ENCODE data around the gene HACD3. TPM values are rescaled to one million over a fixed set of nuclear protein-coding genes. Genes with fewer than 3 reads are reported as not detected.

HACD3 gene, protein sequence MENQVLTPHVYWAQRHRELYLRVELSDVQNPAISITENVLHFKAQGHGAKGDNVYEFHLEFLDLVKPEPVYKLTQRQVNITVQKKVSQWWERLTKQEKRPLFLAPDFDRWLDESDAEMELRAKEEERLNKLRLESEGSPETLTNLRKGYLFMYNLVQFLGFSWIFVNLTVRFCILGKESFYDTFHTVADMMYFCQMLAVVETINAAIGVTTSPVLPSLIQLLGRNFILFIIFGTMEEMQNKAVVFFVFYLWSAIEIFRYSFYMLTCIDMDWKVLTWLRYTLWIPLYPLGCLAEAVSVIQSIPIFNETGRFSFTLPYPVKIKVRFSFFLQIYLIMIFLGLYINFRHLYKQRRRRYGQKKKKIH
- 10 to 100 TPM; 16.3 to 24.1 (median 20.9) TPM for total RNA-seq
- total RNA-seq (2013), result 25.1 TPM
- total RNA-seq, result 20.6 to 135 (median 54.8) reads per million in 29 experiments

DNA sequence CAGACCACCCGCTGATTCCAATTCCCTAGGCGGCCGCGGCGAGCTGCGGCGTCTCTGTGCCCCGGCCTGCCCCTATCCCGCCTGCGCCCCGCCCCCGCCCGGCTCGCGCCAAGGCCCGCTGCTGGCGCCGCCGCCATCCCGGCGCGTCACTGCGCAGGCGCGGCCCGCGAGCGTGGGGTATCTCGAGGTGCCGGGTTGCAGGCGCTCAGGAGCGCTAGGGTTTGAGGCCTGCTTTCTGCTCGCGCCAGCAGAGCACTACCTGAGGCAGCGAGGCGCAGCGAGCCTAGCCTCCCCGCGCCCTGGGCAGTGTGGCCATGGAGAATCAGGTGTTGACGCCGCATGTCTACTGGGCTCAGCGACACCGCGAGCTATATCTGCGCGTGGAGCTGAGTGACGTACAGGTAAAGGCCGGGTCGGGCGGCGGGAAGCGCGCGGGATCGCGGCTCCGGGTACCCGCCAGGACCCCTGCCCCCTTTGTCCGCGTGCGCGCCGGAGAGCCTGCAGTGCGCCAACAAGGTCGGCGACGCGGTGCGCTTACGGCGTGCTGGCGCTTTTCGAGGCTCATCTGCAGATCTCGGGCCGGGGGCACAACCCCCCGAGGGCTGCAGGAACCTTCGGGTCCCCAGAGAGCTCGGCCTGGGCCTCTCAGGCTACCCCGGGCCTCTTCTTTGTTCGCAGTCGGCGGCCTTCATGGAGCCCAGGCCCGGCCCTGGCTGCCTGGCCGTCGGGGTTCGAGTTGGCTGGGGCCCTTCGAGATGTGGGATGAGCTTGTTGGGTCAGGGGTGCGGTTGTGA lies at the start of gene HACD3:
Gene HACD3, plus strand, starts transcription at position 146 of the 794 bp plus-strand sequence. Its CDS starts 169 bp downstream, at position 315.
- Mint-ChIP-seq H3K4me1 (peaks cover 37 to 47% (median 39%) of the 10 kb centered on the region in 3 donors), H3K36me3 (peaks cover 9% of the 10 kb centered on the region), H3K27me3 (no peaks in the 10 kb centered on the region), H3K9me3 (no peaks in the 10 kb centered on the region), H3K27ac (peak within 1 kb of the TSS; percentile 79 to 93), H3K4me3 (peak within 1 kb of the TSS; percentile 82 to 89 (median 83))
- peaks cover 4 to 19% of the 10 kb centered on the region in 2 experiments for H3K4me1 ChIP-seq (ENCODE audit: control insufficient read depth in 1 of 2, extremely low read depth in 1 of 2, insufficient read depth in 2 of 2, low read length in 2 of 2)
- no peaks in the 10 kb centered on the region for H3K36me3 ChIP-seq (ENCODE audit: control insufficient read depth in 2 of 2, extremely low read depth in 1 of 2, insufficient read depth in 1 of 2, low read length in 1 of 2)
- ChIA-PET POLR2A (interaction anchor here (0.5 to 0.7 kb wide), 3 partner anchors 12 to 268 kb away, joined by 3 to 4 read pairs (median 3); partner anchors contain the start of gene RNU5B-1 (in 1 of the 2)), CTCF (interaction anchor here in 1 of 2 donors (0.5 to 1.3 kb wide), 6 partner anchors 12 to 887 kb away, joined by 3 to 7 read pairs (median 3); partner anchors contain the start of gene DPP8)
- ATAC-seq (replicated peaks in 1 of 4) (peak; percentile 97 to 99 (median 98)), DNase-seq (peak; percentile 73 to 94 (median 84))
- H3K4me3 ChIP-seq (ENCODE audit: control insufficient read depth in 1 of 2, extremely low read depth in 1 of 2, low read length in 1 of 2), result peak within 1 kb of the TSS; percentile 68 to 87
- WGBS (ENCODE audit: insufficient coverage), result under 1% methylated on average over 81 of the region's 88 CpGs
- H3K27ac ChIP-seq (ENCODE audit: low read length), result peak within 1 kb of the TSS; percentile 67
- no peaks in the 10 kb centered on the region for H3K27me3 ChIP-seq (replicated peaks in 1 of 2; ENCODE audit: control insufficient read depth in 2 of 2, extremely low read depth in 1 of 2, insufficient read depth in 2 of 2, low read length in 1 of 2)
- no peaks in the 10 kb centered on the region for H3K9me3 ChIP-seq

DNA sequence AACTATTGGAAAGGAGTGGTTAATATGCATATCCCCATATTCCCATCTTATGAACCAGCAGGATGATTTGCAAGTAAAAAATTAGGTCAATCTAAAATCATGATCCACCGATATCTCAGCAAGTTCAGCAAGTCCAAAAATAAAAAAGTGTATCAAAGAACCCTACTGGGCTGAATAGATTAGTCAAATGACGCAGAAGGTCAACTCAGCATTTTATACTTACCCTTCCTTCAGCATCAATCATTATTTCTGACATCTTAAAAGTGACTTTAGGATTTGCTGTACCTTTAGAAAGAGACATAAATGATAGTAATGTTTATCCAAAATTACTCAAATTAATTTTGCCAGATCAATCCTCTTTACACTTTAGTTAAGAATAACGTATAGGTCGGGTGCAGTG lies 45.4 kb upstream of the HACD3 start:
- ChIA-PET CTCF (no interaction called here), POLR2A (no interaction called here)
- ATAC-seq (replicated peaks in 1 of 4) (no peak), DNase-seq (no peak)
- H3K9me3 Mint-ChIP-seq, result no peaks in the 10 kb centered on the region
- Histone ChIP-seq H3K27me3 (replicated peaks in 1 of 2; ENCODE audit: control insufficient read depth in 2 of 2, extremely low read depth in 1 of 2, insufficient read depth in 2 of 2, low read length in 1 of 2) (no peaks in the 10 kb centered on the region), H3K36me3 (ENCODE audit: control insufficient read depth in 2 of 2, extremely low read depth in 1 of 2, insufficient read depth in 1 of 2, low read length in 1 of 2) (peaks cover 0 to 57% of the 10 kb centered on the region in 2 donors), H3K9me3 (no peaks in the 10 kb centered on the region), H3K4me3 (ENCODE audit: control insufficient read depth in 1 of 2, extremely low read depth in 1 of 2, low read length in 1 of 2) (no peak overlapping the region), H3K4me1 (ENCODE audit: control insufficient read depth in 1 of 2, extremely low read depth in 1 of 2, insufficient read depth in 2 of 2, low read length in 2 of 2) (no peaks in the 10 kb centered on the region), H3K27ac (ENCODE audit: low read length) (no peak overlapping the region)
- H3K4me3 Mint-ChIP-seq, result no peak overlapping the region
- no peaks in the 10 kb centered on the region for H3K27me3 Mint-ChIP-seq
- no peak overlapping the region for H3K27ac Mint-ChIP-seq
- H3K36me3 Mint-ChIP-seq, result peaks cover 26% of the 10 kb centered on the region
- WGBS (ENCODE audit: insufficient coverage), result 100% methylated on average over 1 of the region's 4 CpGs
- H3K4me1 Mint-ChIP-seq, result no peaks in the 10 kb centered on the region

DNA sequence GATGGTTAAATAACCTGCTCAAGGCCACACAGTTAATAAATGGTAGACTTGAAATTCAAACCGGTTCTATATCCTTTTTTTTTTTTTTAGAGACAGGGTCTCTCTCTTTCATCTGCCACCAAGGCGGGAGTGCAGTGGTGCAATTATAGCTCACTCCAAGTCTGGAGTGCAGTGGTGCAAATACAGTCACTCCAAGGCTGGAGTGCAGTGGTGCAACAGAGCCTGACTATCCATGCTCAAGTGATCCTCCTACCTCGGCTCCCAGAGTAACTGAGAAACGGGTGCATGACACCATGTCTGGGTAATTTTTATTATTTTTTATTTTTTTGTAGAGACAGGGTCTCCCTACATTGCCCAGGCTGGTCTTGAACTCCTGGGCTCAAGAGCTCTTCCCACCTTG lies 36.2 kb upstream of the HACD3 start:
- Mint-ChIP-seq H3K27ac (no peak overlapping the region), H3K4me3 (no peak overlapping the region), H3K4me1 (peaks cover 7 to 11% (median 7%) of the 10 kb centered on the region in 3 donors), H3K27me3 (no peaks in the 10 kb centered on the region), H3K36me3 (peaks cover 29% of the 10 kb centered on the region), H3K9me3 (no peaks in the 10 kb centered on the region)
- no peak for ATAC-seq (replicated peaks in 1 of 4)
- no peak for DNase-seq
- H3K4me1 ChIP-seq (ENCODE audit: control insufficient read depth in 1 of 2, extremely low read depth in 1 of 2, insufficient read depth in 2 of 2, low read length in 2 of 2), result peaks cover 0 to under 1% of the 10 kb centered on the region in 2 experiments
- no peak overlapping the region for H3K4me3 ChIP-seq (ENCODE audit: control insufficient read depth in 1 of 2, extremely low read depth in 1 of 2, low read length in 1 of 2)
- no peak overlapping the region for H3K27ac ChIP-seq (ENCODE audit: low read length)
- H3K36me3 ChIP-seq (ENCODE audit: control insufficient read depth in 2 of 2, extremely low read depth in 1 of 2, insufficient read depth in 1 of 2, low read length in 1 of 2), result peaks cover 7 to 67% of the 10 kb centered on the region in 2 donors
- POLR2A ChIA-PET, result no interaction called here
- WGBS (ENCODE audit: insufficient coverage), result 100% methylated on average over 1 of the region's 4 CpGs
- H3K9me3 ChIP-seq, result no peaks in the 10 kb centered on the region
- H3K27me3 ChIP-seq (replicated peaks in 1 of 2; ENCODE audit: control insufficient read depth in 2 of 2, extremely low read depth in 1 of 2, insufficient read depth in 2 of 2, low read length in 1 of 2), result no peaks in the 10 kb centered on the region
- CTCF ChIA-PET, result interaction anchor here (0.6 kb wide), 4 partner anchors 57 to 914 kb away, joined by 4 to 11 read pairs (median 4); no protein-coding TSS in a partner anchor

DNA sequence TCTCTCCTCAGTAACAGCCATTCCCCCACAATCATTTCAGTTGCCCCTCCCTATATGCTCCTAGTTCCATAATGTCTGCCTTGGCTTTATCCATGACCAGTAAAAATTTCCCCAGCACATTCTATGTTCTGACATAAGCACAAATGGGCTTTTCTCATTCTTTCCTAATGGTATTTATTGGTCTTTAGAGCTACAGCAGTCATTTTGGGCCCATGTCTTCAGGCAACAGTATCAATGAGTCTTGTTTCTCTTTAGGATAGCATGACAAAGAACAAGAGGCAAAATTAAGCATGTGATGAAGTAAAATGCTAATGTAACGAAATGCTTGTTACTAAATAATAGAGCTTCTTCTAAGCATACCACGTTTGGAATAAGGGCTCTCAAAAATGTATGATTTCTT lies 20.9 kb upstream of the HACD3 start:
- Histone ChIP-seq H3K36me3 (ENCODE audit: control insufficient read depth in 2 of 2, extremely low read depth in 1 of 2, insufficient read depth in 1 of 2, low read length in 1 of 2) (peaks cover 9 to 51% of the 10 kb centered on the region in 2 donors), H3K4me1 (ENCODE audit: control insufficient read depth in 1 of 2, extremely low read depth in 1 of 2, insufficient read depth in 2 of 2, low read length in 2 of 2) (peaks cover 2 to 5% of the 10 kb centered on the region in 2 experiments), H3K9me3 (no peaks in the 10 kb centered on the region), H3K4me3 (ENCODE audit: control insufficient read depth in 1 of 2, extremely low read depth in 1 of 2, low read length in 1 of 2) (no peak overlapping the region), H3K27ac (ENCODE audit: low read length) (no peak overlapping the region), H3K27me3 (replicated peaks in 1 of 2; ENCODE audit: control insufficient read depth in 2 of 2, extremely low read depth in 1 of 2, insufficient read depth in 2 of 2, low read length in 1 of 2) (no peaks in the 10 kb centered on the region)
- DNase-seq (no peak), ATAC-seq (replicated peaks in 1 of 4) (no peak)
- Mint-ChIP-seq H3K36me3 (peaks cover 33% of the 10 kb centered on the region), H3K9me3 (no peaks in the 10 kb centered on the region), H3K4me1 (peaks cover 28 to 48% (median 38%) of the 10 kb centered on the region in 3 donors), H3K27me3 (no peaks in the 10 kb centered on the region), H3K27ac (peak overlapping the region in 1 of 2 donors; percentile 19), H3K4me3 (no peak overlapping the region)
- ChIA-PET CTCF (no interaction called here), POLR2A (interaction anchor here (0.6 to 0.7 kb wide), 2 partner anchors 225 to 351 kb away, joined by 3 to 12 read pairs; no protein-coding TSS in a partner anchor)
- no CpG with 5 or more reads among the region's 2 CpGs for WGBS (ENCODE audit: insufficient coverage)

DNA sequence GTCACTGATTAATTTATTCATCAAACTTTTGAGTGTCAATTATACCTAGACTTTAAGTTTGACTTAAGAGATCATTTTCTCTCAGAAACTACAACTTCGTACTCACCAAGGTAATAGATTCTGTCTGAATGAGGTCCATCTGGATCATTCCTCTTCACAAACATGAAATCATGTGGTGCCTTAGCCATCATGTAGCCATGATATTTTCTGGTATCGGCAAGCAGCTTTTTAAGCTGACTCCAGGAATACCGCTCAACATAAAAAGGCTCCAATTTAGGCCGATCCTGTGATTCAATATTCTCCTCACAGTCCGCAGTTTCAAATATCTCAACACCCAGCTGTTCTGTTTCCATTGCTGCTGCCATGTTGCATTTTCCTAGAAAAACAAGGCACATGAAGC lies 18.1 kb upstream of the HACD3 start:
- H3K27ac ChIP-seq (ENCODE audit: low read length), result peak overlapping the region; percentile 48
- DNase-seq, result no peak

More for the DNA sequence above, 18.1 kb upstream of the HACD3 start:
- Mint-ChIP-seq H3K27ac (peak overlapping the region in 1 of 2 donors; percentile 82), H3K4me3 (no peak overlapping the region), H3K36me3 (peaks cover 27% of the 10 kb centered on the region), H3K4me1 (peaks cover 49 to 74% (median 63%) of the 10 kb centered on the region in 3 donors), H3K9me3 (no peaks in the 10 kb centered on the region), H3K27me3 (no peaks in the 10 kb centered on the region)
- ChIA-PET CTCF (no interaction called here), POLR2A (interaction anchor here in 1 of 2 donors (0.5 kb wide), 1 partner anchor 14 kb away, joined by 3 read pairs; no protein-coding TSS in a partner anchor)
- 92% methylated on average over 4 of the region's 5 CpGs for WGBS (ENCODE audit: insufficient coverage)
- H3K4me3 ChIP-seq (ENCODE audit: control insufficient read depth in 1 of 2, extremely low read depth in 1 of 2, low read length in 1 of 2), result no peak overlapping the region
- H3K36me3 ChIP-seq (ENCODE audit: control insufficient read depth in 2 of 2, extremely low read depth in 1 of 2, insufficient read depth in 1 of 2, low read length in 1 of 2), result peaks cover 4 to 46% of the 10 kb centered on the region in 2 donors
- H3K27me3 ChIP-seq (replicated peaks in 1 of 2; ENCODE audit: control insufficient read depth in 2 of 2, extremely low read depth in 1 of 2, insufficient read depth in 2 of 2, low read length in 1 of 2), result no peaks in the 10 kb centered on the region
- H3K4me1 ChIP-seq (ENCODE audit: control insufficient read depth in 1 of 2, extremely low read depth in 1 of 2, insufficient read depth in 2 of 2, low read length in 2 of 2), result peaks cover 13 to 20% of the 10 kb centered on the region in 2 experiments
- H3K9me3 ChIP-seq, result no peaks in the 10 kb centered on the region
- ATAC-seq (replicated peaks in 1 of 4), result no peak

All from T-cell (primary cell).